Right atrium auricular region (tissue), 2 donors: ENCODE measurements around the gene NPR3. TPM values are rescaled to one million over a fixed set of nuclear protein-coding genes. Genes with fewer than 3 reads are reported as not detected.

Source experiments
- DNase-seq: peaks from one replicate; pipeline ENCODE4 v3.0.0-alpha.2; 2019; ENCODE audit warnings: low spot score
- H3K27ac ChIP-seq, 2 donors: fragments of 200-600 bp; sonication (generic); 1 replicate in 1 of 2; 2 replicates in 1 of 2; pipeline ENCODE4 v1.5.1; 2016 to 2019
- H3K27me3 ChIP-seq, 2 donors: fragments of 200-600 bp; sonication (generic); one replicate each; pipeline versions ENCODE4 v1.5.1 to v1.6.0; 2017 to 2019
- H3K36me3 ChIP-seq: fragments of 200-600 bp; sonication (generic); one replicate; pipeline ENCODE4 v1.5.1; 2016
- H3K4me1 ChIP-seq, 2 donors: fragments of 200-600 bp; sonication (generic); one replicate each; pipeline versions ENCODE4 v1.5.1 to v1.6.0; 2017 to 2019
- H3K4me3 ChIP-seq, 2 donors: fragments of 200-600 bp; sonication (generic); 1 replicate in 1 of 2; 2 replicates in 1 of 2; pipeline ENCODE4 v1.5.1; 2017 to 2019; ENCODE audit warnings: mild to moderate bottlenecking in 1 of 2, moderate library complexity in 1 of 2
- H3K9me3 ChIP-seq, 2 donors: fragments of 200-600 bp; sonication (generic); one replicate each; pipeline ENCODE4 v1.5.1; 2019
- total RNA-seq, 2 donors: library from RNA; depleted of rRNA; stranded (reverse); fragments of >200 nt; gene quantifications; one replicate each; pipeline ENCODE4 v1.1.0, GENCODE V29; 2016
- TF ChIP-seq, protein P1 (sequence below), 2 donors: fragments of 200-600 bp; sonication (generic); IDR thresholded peaks; one replicate each; pipeline ENCODE4 v1.5.1; 2019; ENCODE audit warnings: antibody characterized with exemption in 2 of 2

NPR3 gene
- total RNA-seq, 2 donors from 2014 or later = 22.0 to 51.0 TPM

DNA sequence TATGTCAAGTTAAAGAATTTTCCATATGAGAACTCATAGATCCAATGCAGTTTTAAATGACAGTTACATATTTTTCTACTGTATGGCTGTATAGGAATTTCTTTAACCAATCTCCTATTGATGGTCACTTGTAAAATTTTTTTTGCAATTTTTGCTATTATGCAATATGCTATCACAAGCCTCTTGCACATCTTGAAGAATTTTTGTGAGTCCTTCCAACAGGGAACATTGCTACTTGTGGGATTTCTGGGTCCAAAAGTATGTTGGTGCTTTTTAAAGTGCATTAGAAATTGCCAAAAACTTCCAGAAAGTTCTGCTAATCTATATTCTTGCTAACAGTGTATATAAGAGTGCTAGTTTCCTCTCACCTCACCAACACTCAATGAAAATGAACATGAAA, 65.1 kb downstream of the NPR3 start:
- no peak overlapping the region for H3K27ac ChIP-seq
- no peak for DNase-seq
- no peak overlapping the region for H3K4me3 ChIP-seq
- no peaks in the 10 kb centered on the region for H3K36me3 ChIP-seq
- H3K4me1 ChIP-seq = no peaks in the 10 kb centered on the region
- H3K9me3 ChIP-seq = no peaks in the 10 kb centered on the region
- no peaks in the 10 kb centered on the region for H3K27me3 ChIP-seq
- TF ChIP-seq, protein P1, sequence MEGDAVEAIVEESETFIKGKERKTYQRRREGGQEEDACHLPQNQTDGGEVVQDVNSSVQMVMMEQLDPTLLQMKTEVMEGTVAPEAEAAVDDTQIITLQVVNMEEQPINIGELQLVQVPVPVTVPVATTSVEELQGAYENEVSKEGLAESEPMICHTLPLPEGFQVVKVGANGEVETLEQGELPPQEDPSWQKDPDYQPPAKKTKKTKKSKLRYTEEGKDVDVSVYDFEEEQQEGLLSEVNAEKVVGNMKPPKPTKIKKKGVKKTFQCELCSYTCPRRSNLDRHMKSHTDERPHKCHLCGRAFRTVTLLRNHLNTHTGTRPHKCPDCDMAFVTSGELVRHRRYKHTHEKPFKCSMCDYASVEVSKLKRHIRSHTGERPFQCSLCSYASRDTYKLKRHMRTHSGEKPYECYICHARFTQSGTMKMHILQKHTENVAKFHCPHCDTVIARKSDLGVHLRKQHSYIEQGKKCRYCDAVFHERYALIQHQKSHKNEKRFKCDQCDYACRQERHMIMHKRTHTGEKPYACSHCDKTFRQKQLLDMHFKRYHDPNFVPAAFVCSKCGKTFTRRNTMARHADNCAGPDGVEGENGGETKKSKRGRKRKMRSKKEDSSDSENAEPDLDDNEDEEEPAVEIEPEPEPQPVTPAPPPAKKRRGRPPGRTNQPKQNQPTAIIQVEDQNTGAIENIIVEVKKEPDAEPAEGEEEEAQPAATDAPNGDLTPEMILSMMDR (IDR thresholded peaks at IDR 0.05) = no peak

DNA sequence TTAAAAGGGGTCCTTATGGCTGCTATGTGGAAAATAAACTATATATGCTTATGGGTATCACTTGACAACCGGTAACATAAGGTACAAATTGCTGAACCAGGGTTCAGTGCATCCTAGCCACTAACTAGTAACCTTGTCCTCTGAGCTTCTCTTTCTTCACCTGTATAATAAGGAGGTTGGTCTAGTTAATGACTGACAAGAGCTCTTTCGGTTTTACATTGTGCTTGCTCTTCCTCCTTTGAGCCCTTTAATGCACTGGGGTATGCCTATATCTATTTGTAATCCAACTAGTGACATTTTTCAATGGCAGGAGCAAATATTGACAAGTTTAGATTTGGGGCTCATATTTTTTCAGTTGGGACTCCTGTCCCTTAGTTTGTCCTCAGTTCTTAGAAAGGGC, 66.1 kb downstream of the NPR3 start:
- no peak for DNase-seq
- no peaks in the 10 kb centered on the region for H3K36me3 ChIP-seq
- no peaks in the 10 kb centered on the region for H3K4me1 ChIP-seq
- TF ChIP-seq, protein P1 (IDR thresholded peaks at IDR 0.05) = no peak
- H3K27me3 ChIP-seq = no peaks in the 10 kb centered on the region
- H3K4me3 ChIP-seq = no peak overlapping the region
- no peaks in the 10 kb centered on the region for H3K9me3 ChIP-seq
- H3K27ac ChIP-seq = no peak overlapping the region

DNA sequence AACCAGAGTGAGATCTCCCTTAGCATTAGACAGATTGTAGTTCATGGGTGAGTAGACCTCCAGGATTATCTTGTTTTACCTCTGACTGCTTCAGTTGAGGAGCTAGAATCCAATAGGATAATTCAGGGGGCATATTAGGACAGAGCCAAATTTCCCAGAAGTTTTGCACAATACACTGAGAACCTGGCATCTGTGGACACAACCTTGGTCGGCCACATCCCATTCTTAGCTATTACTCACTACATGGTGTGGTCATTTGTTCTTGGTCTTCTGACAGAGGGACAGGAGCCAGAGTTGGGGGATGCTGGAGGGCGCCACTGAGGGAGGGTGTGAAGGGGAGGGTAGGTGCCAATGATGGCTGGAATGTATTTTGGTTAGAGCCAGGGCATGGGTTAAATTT, 66.6 kb downstream of the NPR3 start:
- H3K36me3 ChIP-seq = no peaks in the 10 kb centered on the region
- TF ChIP-seq, protein P1 (IDR thresholded peaks at IDR 0.05) = no peak
- H3K9me3 ChIP-seq = no peaks in the 10 kb centered on the region
- no peaks in the 10 kb centered on the region for H3K27me3 ChIP-seq
- no peak overlapping the region for H3K27ac ChIP-seq
- DNase-seq = no peak
- no peak overlapping the region for H3K4me3 ChIP-seq
- H3K4me1 ChIP-seq = no peaks in the 10 kb centered on the region

DNA sequence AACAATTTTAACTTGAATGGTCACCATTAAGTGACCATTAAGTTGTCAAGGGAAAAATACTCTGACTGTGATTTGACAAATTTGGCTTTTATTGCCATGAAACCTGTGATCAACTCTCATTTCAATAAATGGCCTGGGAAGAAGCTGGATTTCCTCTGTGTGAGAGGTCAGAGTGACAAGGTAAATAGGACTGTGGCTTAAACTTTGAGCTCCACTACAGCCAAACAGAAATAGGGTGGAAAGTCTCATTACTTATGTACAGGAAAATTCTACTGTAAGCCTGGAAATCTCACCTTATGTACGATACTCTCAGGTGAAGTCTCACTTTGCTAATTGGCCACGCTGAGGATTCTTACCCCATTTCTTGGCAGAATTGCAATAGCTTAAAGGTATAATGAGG, 67.3 kb downstream of the NPR3 start:
- Histone ChIP-seq H3K4me3 (no peak overlapping the region), H3K4me1 (no peaks in the 10 kb centered on the region), H3K36me3 (no peaks in the 10 kb centered on the region), H3K9me3 (no peaks in the 10 kb centered on the region), H3K27me3 (no peaks in the 10 kb centered on the region), H3K27ac (no peak overlapping the region)
- DNase-seq = no peak
- TF ChIP-seq, protein P1 (IDR thresholded peaks at IDR 0.05) = no peak

DNA sequence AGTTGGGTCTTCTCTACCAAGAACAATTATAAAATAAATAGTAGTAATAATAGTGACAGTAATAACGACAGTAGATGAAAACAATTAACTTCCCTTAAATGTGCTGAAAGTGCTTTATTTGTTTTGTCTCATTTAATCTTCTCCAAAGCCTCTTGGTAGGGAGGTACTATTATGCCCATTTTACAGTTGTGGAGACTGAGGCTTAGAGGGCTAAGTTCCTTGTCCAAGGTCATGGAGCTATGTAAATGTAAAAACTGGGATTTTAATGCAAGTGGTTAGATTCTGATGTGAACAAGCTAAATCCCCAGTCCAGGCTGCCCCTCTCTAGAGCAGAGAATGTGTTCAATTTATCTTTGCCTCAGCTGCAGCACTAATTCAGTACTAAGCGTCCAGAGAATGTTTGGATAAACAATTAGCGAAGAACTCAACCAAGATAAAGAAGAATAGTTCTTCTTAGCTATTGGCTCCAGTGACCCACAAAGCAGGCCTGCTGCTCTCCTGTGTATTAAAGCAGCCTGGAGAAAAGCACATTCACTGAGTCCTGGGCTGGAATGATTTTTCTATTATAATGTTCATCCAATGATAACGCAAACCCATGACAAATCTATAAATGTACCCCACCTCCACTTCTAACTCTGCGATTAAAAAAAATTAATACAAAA, 68.8 kb downstream of the NPR3 start:
- H3K4me1 ChIP-seq = no peaks in the 10 kb centered on the region
- H3K36me3 ChIP-seq = no peaks in the 10 kb centered on the region
- no peaks in the 10 kb centered on the region for H3K27me3 ChIP-seq
- DNase-seq = no peak
- TF ChIP-seq, protein P1 (IDR thresholded peaks at IDR 0.05) = no peak
- H3K9me3 ChIP-seq = no peaks in the 10 kb centered on the region
- no peak overlapping the region for H3K4me3 ChIP-seq
- no peak overlapping the region for H3K27ac ChIP-seq

DNA sequence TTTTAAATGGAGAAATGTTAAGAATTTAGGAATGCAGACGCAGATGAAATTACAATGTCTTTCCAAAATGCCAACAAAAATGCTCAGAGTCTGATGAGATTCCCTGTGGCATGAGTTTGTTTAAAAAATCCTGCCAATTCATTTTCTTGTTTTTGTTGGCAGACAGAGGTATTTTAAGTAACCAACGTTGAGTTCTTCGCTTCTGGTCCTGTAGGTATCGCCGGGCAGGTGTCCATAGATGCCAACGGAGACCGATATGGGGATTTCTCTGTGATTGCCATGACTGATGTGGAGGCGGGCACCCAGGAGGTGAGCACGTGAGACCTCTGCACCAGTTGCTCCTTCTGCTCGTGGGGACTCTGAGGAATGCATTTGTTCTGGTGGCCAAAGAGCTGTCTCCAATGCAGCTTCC, 69.4 kb downstream of the NPR3 start:
- Histone ChIP-seq H3K4me1 (no peaks in the 10 kb centered on the region), H3K27me3 (no peaks in the 10 kb centered on the region), H3K36me3 (no peaks in the 10 kb centered on the region), H3K27ac (no peak overlapping the region), H3K4me3 (no peak overlapping the region), H3K9me3 (no peaks in the 10 kb centered on the region)
- TF ChIP-seq, protein P1 (IDR thresholded peaks at IDR 0.05) = no peak
- no peak for DNase-seq
